Medulla oblongata (tissue), 1 donor: ENCODE results near the gene ZNF3.
A peak's percentile ranks its signal among the peaks of the same experiment; 100 is the strongest.
"Not testable (repeated sequence)": the region's sequence is repeated elsewhere in the genome, so short reads cannot be mapped to it uniquely, and the experiment has no call there.

Experiments used
- DNase-seq: peaks from one replicate; pipeline ENCODE4 v3.0.0-alpha.2; 2015; ENCODE audit errors: extremely low spot score

ZNF3 gene

GRCh38 chr7:100081535-100082102, at the start of gene ZNF3:
ZNF3 (minus strand) TSS chr7:100081723; CDS start chr7:100077357, 4,366 bp downstream.
- peak; percentile 100 for DNase-seq

- DNase-seq: peak; percentile 72
Measured at GRCh38 chr7:100130608-100131453, 49.3 kb upstream of the ZNF3 start.

GRCh38 chr7:100130220-100130607, 48.7 kb upstream of the ZNF3 start:
- not testable (repeated sequence) for DNase-seq

- no peak for DNase-seq
Measured at GRCh38 chr7:100128637-100128963, 47.1 kb upstream of the ZNF3 start.

GRCh38 chr7:100127866-100128636, 46.5 kb upstream of the ZNF3 start:
- no peak for DNase-seq

GRCh38 chr7:100126931-100127865, 45.7 kb upstream of the ZNF3 start, which contains the start of gene MBLAC1:
MBLAC1 (plus strand) TSS chr7:100126967; CDS start chr7:100127396, 429 bp downstream.
- peak; percentile 94 for DNase-seq

- DNase-seq: no peak
Measured at GRCh38 chr7:100126239-100126930, 44.9 kb upstream of the ZNF3 start.

- no peak for DNase-seq
Measured at GRCh38 chr7:100124301-100125230, 43.0 kb upstream of the ZNF3 start.

GRCh38 chr7:100122568-100122967, 41.0 kb upstream of the ZNF3 start:
- DNase-seq: no peak

GRCh38 chr7:100122067-100122466, 40.5 kb upstream of the ZNF3 start:
- DNase-seq: no peak

- DNase-seq: no peak
Measured at GRCh38 chr7:100120733-100121036, 39.2 kb upstream of the ZNF3 start.

- peak; percentile 85 for DNase-seq
Measured at GRCh38 chr7:100119970-100120732, 38.6 kb upstream of the ZNF3 start.

GRCh38 chr7:100119072-100119969, 37.8 kb upstream of the ZNF3 start, which contains the start of the genes CNPY4 and TAF6:
CNPY4 (plus strand) TSS chr7:100119634; CDS start chr7:100119745, 111 bp downstream.
TAF6 (minus strand) TSS chr7:100119358; CDS start chr7:100114209, 5,149 bp downstream.
- peak; percentile 97 for DNase-seq

- no peak for DNase-seq
Measured at GRCh38 chr7:100118388-100119071, 37.0 kb upstream of the ZNF3 start.

GRCh38 chr7:100115026-100115425, 33.5 kb upstream of the ZNF3 start:
- no peak for DNase-seq

- DNase-seq: no peak
Measured at GRCh38 chr7:100111914-100112313, 30.4 kb upstream of the ZNF3 start.

- no peak for DNase-seq
Measured at GRCh38 chr7:100111156-100111555, 29.6 kb upstream of the ZNF3 start.
